Spleen (tissue), 7 donors: ENCODE results near the gene BRINP2.

Experiments used
- CTCF ChIP-seq, 11 experiments: fragments of 200-600 bp in 7 of 11; fragments of 450-650 bp in 4 of 11; sonication (generic) in 4 of 11; IDR thresholded peaks in 8 of 11; conservative IDR thresholded peaks in 3 of 11; 1 replicate in 7 of 11; 2 replicates in 4 of 11; pipeline versions ENCODE4 v1.4.0 to v1.8.0; 2016 to 2021; ENCODE audit warnings: antibody characterized with exemption in 11 of 11, inconsistent platforms in 4 of 11, mild to moderate bottlenecking in 1 of 11
- POLR2A ChIP-seq, 3 donors: fragments of 450-650 bp; IDR thresholded peaks; one replicate each; pipeline ENCODE4 v1.5.1; 2017; ENCODE audit warnings: antibody characterized with exemption in 3 of 3, mild to moderate bottlenecking in 1 of 3
- POLR2AphosphoS5 ChIP-seq, 3 donors: sonication (generic); formaldehyde crosslinking; IDR thresholded peaks; one replicate each; pipeline ENCODE4 v1.5.1; 2017; ENCODE audit warnings: antibody characterized with exemption in 3 of 3
- donor health status: DM: no; HTN: no; CAD: no; lungs with moderate emphysema.
- donor health status: DM: no; HTN: no; CAD: no.
- donor health status: DM: no; HTN: no; CAD: no.

- TF ChIP-seq CTCF (IDR thresholded peaks at IDR 0.05 in 8 of 11, conservative IDR thresholded peaks at IDR 0.05 in 3 of 11) (no peak), POLR2AphosphoS5 (IDR thresholded peaks at IDR 0.05) (no peak), POLR2A (IDR thresholded peaks at IDR 0.05) (no peak)
These were observed 19.7 kb downstream of the BRINP2 start for GRCh38 chr1:177190308-177190970.
